Right atrium auricular region (tissue), 2 donors: ENCODE results near the gene SH3TC1. TPM values are rescaled to one million over a fixed set of nuclear protein-coding genes. Genes with fewer than 3 reads are reported as not detected.

Source experiments
- DNase-seq: peaks from one replicate; pipeline ENCODE4 v3.0.0-alpha.2; 2019; ENCODE audit warnings: low spot score
- H3K27ac ChIP-seq, 2 donors: fragments of 200-600 bp; sonication (generic); 1 replicate in 1 of 2; 2 replicates in 1 of 2; pipeline ENCODE4 v1.5.1; 2016 to 2019
- H3K27me3 ChIP-seq, 2 donors: fragments of 200-600 bp; sonication (generic); one replicate each; pipeline versions ENCODE4 v1.5.1 to v1.6.0; 2017 to 2019
- H3K36me3 ChIP-seq: fragments of 200-600 bp; sonication (generic); one replicate; pipeline ENCODE4 v1.5.1; 2016
- H3K4me1 ChIP-seq, 2 donors: fragments of 200-600 bp; sonication (generic); one replicate each; pipeline versions ENCODE4 v1.5.1 to v1.6.0; 2017 to 2019
- H3K4me3 ChIP-seq, 2 donors: fragments of 200-600 bp; sonication (generic); 1 replicate in 1 of 2; 2 replicates in 1 of 2; pipeline ENCODE4 v1.5.1; 2017 to 2019; ENCODE audit warnings: mild to moderate bottlenecking in 1 of 2, moderate library complexity in 1 of 2
- H3K9me3 ChIP-seq, 2 donors: fragments of 200-600 bp; sonication (generic); one replicate each; pipeline ENCODE4 v1.5.1; 2019
- total RNA-seq, 2 donors: library from RNA; depleted of rRNA; stranded (reverse); fragments of >200 nt; gene quantifications; one replicate each; pipeline ENCODE4 v1.1.0, GENCODE V29; 2016
- TF ChIP-seq, protein P1 (sequence below), 2 donors: fragments of 200-600 bp; sonication (generic); IDR thresholded peaks; one replicate each; pipeline ENCODE4 v1.5.1; 2019; ENCODE audit warnings: antibody characterized with exemption in 2 of 2

SH3TC1 gene
- total RNA-seq, 2 donors from 2014 or later, result 8.9 to 13.9 TPM

DNA sequence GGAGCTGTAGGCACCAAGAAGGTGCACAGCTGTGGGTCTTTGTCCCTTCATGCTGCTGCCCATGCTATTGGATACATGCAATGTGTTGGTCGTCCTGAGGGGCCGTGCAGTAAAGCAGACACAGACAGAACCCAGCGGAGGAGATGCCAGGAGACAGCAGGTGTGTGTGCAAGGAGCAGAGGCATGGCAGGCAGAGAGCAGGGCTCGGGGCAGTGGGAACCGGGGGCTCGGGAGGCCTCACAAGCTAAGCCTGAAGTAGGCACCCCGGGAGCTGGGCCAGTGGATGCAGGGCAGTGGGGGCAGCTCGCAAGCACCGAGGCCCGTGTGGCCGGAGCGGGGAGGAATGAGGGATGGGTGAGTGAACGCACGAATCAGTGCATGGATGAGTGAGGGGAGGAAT, 83.7 kb downstream of the SH3TC1 start:
- no peak overlapping the region for H3K4me3 ChIP-seq
- H3K27me3 ChIP-seq, result no peaks in the 10 kb centered on the region
- no peak overlapping the region for H3K27ac ChIP-seq
- H3K9me3 ChIP-seq, result no peaks in the 10 kb centered on the region
- H3K36me3 ChIP-seq, result no peaks in the 10 kb centered on the region
- H3K4me1 ChIP-seq, result peaks cover 0 to 45% of the 10 kb centered on the region in 2 donors
- no peak for DNase-seq
- TF ChIP-seq, protein P1, sequence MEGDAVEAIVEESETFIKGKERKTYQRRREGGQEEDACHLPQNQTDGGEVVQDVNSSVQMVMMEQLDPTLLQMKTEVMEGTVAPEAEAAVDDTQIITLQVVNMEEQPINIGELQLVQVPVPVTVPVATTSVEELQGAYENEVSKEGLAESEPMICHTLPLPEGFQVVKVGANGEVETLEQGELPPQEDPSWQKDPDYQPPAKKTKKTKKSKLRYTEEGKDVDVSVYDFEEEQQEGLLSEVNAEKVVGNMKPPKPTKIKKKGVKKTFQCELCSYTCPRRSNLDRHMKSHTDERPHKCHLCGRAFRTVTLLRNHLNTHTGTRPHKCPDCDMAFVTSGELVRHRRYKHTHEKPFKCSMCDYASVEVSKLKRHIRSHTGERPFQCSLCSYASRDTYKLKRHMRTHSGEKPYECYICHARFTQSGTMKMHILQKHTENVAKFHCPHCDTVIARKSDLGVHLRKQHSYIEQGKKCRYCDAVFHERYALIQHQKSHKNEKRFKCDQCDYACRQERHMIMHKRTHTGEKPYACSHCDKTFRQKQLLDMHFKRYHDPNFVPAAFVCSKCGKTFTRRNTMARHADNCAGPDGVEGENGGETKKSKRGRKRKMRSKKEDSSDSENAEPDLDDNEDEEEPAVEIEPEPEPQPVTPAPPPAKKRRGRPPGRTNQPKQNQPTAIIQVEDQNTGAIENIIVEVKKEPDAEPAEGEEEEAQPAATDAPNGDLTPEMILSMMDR (IDR thresholded peaks at IDR 0.05), result no peak

DNA sequence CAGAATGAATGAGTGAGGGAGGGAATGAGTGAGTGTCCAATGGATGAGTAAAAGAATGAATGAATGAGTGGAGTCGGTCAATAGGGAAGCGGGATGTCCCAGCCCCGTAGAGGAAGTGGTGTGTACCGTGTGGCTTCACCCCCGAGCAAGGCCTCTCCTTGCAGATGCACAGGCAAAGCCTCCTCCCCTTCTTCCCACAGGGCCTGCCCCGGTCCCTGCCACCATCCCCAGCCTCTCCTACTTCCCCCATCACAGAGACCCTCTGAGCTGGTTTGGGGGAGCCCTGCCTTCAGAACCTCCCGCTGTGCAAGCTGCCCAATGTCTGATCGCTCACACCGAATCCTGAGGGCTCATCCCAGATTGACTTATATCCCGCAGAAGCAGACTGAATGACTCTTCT, 84.1 kb downstream of the SH3TC1 start:
- no peak for DNase-seq
- H3K27me3 ChIP-seq, result no peaks in the 10 kb centered on the region
- no peaks in the 10 kb centered on the region for H3K9me3 ChIP-seq
- TF ChIP-seq, protein P1 (IDR thresholded peaks at IDR 0.05), result no peak
- H3K4me3 ChIP-seq, result no peak overlapping the region
- peaks cover 0 to 43% of the 10 kb centered on the region in 2 donors for H3K4me1 ChIP-seq
- H3K27ac ChIP-seq, result peak overlapping the region in 1 of 2 donors; percentile 60
- H3K36me3 ChIP-seq, result no peaks in the 10 kb centered on the region

DNA sequence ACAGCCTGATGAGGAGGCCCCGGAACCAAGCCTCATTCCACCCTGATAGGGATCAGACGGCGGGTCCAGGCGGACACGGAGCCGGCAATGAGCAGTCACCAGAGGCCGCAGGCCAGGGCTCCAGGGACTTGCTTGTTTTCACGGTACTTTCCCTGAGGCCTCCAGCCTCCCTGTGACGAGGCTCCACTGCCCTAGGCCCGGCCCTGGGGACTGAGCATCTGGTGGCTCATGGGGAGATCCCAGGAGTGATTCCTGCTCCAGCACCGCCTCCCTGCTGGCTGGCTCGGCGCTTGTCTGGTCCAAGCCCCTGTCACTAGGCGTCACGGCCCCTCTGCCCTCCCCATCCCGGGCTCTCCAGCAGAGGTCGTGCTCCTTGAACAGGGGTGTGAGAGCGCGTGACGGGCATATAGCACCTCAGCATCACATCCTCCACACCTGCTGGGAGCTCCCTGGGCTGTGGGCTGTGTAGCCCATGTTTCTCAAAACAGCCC, 84.6 kb downstream of the SH3TC1 start:
- Histone ChIP-seq H3K9me3 (no peaks in the 10 kb centered on the region), H3K27me3 (no peaks in the 10 kb centered on the region), H3K27ac (peak overlapping the region in 1 of 2 donors; percentile 60), H3K36me3 (no peaks in the 10 kb centered on the region), H3K4me3 (no peak overlapping the region), H3K4me1 (peaks cover 0 to 38% of the 10 kb centered on the region in 2 donors)
- no peak for DNase-seq
- TF ChIP-seq, protein P1 (IDR thresholded peaks at IDR 0.05), result no peak

DNA sequence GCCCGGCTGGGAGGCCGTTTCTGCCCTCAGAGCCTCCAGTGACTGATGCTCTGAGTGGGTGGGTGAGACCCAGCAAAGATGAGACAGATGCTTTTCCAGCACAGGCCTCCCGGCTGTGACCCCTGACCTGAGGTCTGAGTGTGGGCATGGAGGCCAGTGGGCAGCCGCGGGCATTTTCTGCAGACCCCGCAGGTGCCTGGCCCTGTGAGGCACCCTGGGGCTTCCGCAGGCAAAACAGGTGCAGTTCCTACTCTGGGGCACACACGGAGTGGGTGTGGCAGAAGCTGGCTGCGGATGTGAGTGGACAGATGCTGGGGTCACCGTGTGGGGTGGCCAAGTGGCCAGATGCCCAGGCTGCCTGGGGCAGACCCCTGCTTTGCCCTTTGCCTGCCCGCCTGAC, 85.3 kb downstream of the SH3TC1 start:
- Histone ChIP-seq H3K27me3 (no peaks in the 10 kb centered on the region), H3K9me3 (no peaks in the 10 kb centered on the region), H3K4me1 (peaks cover 0 to 34% of the 10 kb centered on the region in 2 donors), H3K4me3 (no peak overlapping the region), H3K36me3 (no peaks in the 10 kb centered on the region), H3K27ac (peak overlapping the region; percentile 43 to 60)
- TF ChIP-seq, protein P1 (IDR thresholded peaks at IDR 0.05), result no peak
- DNase-seq, result no peak

DNA sequence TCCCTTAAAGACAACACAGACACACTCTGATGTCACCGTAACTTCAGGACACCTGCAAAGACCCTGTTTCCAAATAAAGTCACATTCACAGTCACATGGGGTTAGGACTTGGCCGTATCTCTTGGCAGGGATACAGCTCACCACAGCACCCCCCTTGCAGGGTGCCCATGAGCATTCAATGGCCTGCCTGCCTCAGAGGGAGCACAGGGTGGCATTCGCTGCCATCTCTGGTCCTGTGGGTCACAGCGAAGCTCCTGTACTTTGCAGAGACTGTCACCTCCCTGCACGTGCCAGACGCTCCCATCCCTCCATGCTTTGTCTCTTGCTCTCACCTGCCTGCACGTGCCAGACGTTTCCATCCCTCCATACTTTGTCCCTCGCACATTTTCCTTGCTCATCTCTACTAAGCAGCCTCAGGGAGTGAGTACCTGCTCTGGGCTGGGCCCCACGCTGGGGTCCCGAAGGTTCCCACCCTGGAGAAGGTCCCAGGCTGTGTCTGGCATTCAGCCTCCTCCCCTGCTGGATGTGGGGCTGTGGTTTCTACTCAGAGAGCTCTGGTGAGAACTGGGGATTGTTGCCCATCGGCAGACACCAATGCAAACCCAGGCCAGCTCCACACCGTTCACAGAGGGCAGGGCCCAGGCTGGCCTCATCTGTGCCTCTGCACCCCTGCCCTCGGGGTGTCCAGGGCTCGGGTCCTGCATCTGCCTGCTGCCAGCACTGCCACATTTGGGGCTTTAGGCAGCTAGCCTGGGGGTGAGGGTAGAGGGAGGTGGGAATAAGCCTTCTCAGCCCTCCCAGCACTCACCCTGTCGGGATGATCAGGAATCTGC, 86.3 kb downstream of the SH3TC1 start:
- no peak overlapping the region for H3K4me3 ChIP-seq
- no peak for DNase-seq
- peaks cover 0 to 29% of the 10 kb centered on the region in 2 donors for H3K4me1 ChIP-seq
- H3K27me3 ChIP-seq, result no peaks in the 10 kb centered on the region
- H3K9me3 ChIP-seq, result no peaks in the 10 kb centered on the region
- TF ChIP-seq, protein P1 (IDR thresholded peaks at IDR 0.05), result no peak
- H3K36me3 ChIP-seq, result no peaks in the 10 kb centered on the region
- peak overlapping the region; percentile 43 to 60 for H3K27ac ChIP-seq
